Heart left ventricle (tissue), 16 donors: ENCODE data around the gene ATXN1. TPM values are rescaled to one million over a fixed set of nuclear protein-coding genes. Genes with fewer than 3 reads are reported as not detected.

ENCODE experiments used
- ATAC-seq, 4 donors: fragments of 200-7000 bp; cut with Tn5 transposase; one replicate each; pipeline ENCODE4 v1.9.1; 2020 to 2022; ENCODE audit warnings: moderate library complexity in 4 of 4, mild to moderate bottlenecking in 3 of 4, moderate number of reproducible peaks in 1 of 4
- DNase-seq, 5 donors: peaks; one replicate each; pipeline ENCODE4 v3.0.0-alpha.2; 2020
- H3K27ac ChIP-seq, 12 donors: fragments of 200-600 bp; sonication (generic) in 4 of 12; one replicate each; pipeline versions ENCODE4 v1.5.0 to v1.8.0; 2016 to 2022; ENCODE audit warnings: mild to moderate bottlenecking in 2 of 12
- H3K27me3 ChIP-seq, 9 donors: fragments of 200-600 bp; sonication (generic) in 2 of 9; one replicate each; pipeline versions ENCODE4 v1.5.1 to v1.8.0; 2016 to 2022; ENCODE audit warnings: mild to moderate bottlenecking in 3 of 9
- H3K36me3 ChIP-seq, 9 donors: fragments of 200-600 bp; sonication (generic) in 2 of 9; one replicate each; pipeline versions ENCODE4 v1.5.0 to v1.8.0; 2018 to 2022; ENCODE audit warnings: mild to moderate bottlenecking in 2 of 9
- H3K4me1 ChIP-seq, 12 donors: fragments of 200-600 bp; sonication (generic) in 4 of 12; one replicate each; pipeline versions ENCODE4 v1.5.0 to v1.8.0; 2016 to 2022; ENCODE audit warnings: mild to moderate bottlenecking in 3 of 12
- H3K4me3 ChIP-seq, 12 donors: fragments of 200-600 bp; sonication (generic) in 4 of 12; one replicate each; pipeline versions ENCODE4 v1.5.0 to v1.8.0; 2017 to 2022; ENCODE audit warnings: mild to moderate bottlenecking in 9 of 12, moderate library complexity in 4 of 12
- H3K9me3 ChIP-seq, 12 donors: fragments of 200-600 bp; sonication (generic) in 4 of 12; one replicate each; pipeline versions ENCODE4 v1.5.0 to v1.8.0; 2016 to 2022; ENCODE audit warnings: mild to moderate bottlenecking in 1 of 12
- CTCF ChIP-seq, 12 donors: fragments of 200-600 bp; sonication (generic) in 4 of 12; IDR thresholded peaks; one replicate each; pipeline versions ENCODE4 v1.5.0 to v1.8.0; 2018 to 2022; ENCODE audit warnings: antibody characterized with exemption in 12 of 12, mild to moderate bottlenecking in 5 of 12
- POLR2A ChIP-seq, 2 donors: fragments of 450-650 bp; IDR thresholded peaks; one replicate each; pipeline ENCODE4 v1.6.1; 2017; ENCODE audit warnings: antibody characterized with exemption in 2 of 2, mild to moderate bottlenecking in 2 of 2, moderate library complexity in 2 of 2
- whole genome bisulfite sequencing, 4 donors: extraction: QIAGEN DNeasy Blood & Tissue Kit in 2 of 4; methylation state at CpG; one replicate each; pipeline versions ENCODE4 v1.1.5 to v1.1.7; 2013 to 2018; 5-methylcytosine and 5-hydroxymethylcytosine counted together
- intact Hi-C, 10 donors: fragments of 100-400 bp; cut with DNase I; formaldehyde crosslinking; loops; one replicate each; pipeline versions ENCODE4 v1.11.1 to v1.14.2; 2022
- polyA plus RNA-seq, 2 donors: library from polyadenylated mRNA; stranded (reverse); fragments of 200-250 nt; gene quantifications; one replicate each; pipeline ENCODE4 v1.2.3, GENCODE V29; 2013
- total RNA-seq, 9 donors: library from RNA; depleted of rRNA in 2 of 9; stranded (reverse); fragments of >200 nt in 2 of 9; fragmentation: NEBNext Ultra II Directional in 3 of 9; extraction: Animal tissue kit (Norgen Biotek cat#: 25700) in 3 of 9; gene quantifications; one replicate each; pipeline versions ENCODE4 v1.1.0 to v1.2.4, GENCODE V29; 2016 to 2023
- donor health status: ischemic (EF 13 %, LVEDD 7.1; RV severe dilation, severe dysfunction).
- donor health status: healthy with polysubstance abuse.
- donor health status: DM: no; HTN: yes; CAD: no.
- donor health status: DM: no; HTN: no; CAD: no.
- donor health status: ischemic (EF 25% LVEDD 6.9; RV normal size, moderate dysfunction).
- donor health status: ischemic (EF 25% LVEDD 5.7; RV mildly dilated, moderate dysfunction).
- donor health status: healthy.
- donor health status: DM: yes; HTN: yes; CAD: no.
- donor health status: ischemic (EF 35%, LVEDD 5.7; RV mildly dilated, moderate dysfunction).
- donor health status: nonischemic (EF 11% LVEDD 7.7; RV severe dilation, severe dysfunction).
- donor health status: DM: yes; HTN: yes; CAD: no.
- donor health status: PGD.
- donor health status: ischemic (EF 29% LVEDD 5.4; RV normal size, mild dysfunction).
- donor health status: nonischemic (EF 23%, LVEDD 6.1; RV moderate dilation, normal function).

Gene ATXN1
- total and polyA plus RNA-seq, 11 donors = 8.7 to 51.8 (median 36.0) TPM

- no peak overlapping the region for H3K27ac ChIP-seq
- peaks cover 0 to 6% (median 0%) of the 10 kb centered on the region in 9 donors for H3K36me3 ChIP-seq
- 89 to 98% (median 94%) methylated on average over 6 of the region's 6 CpGs for WGBS, 4 donors
- ATAC-seq (peak in 1 of 4 donors; percentile 31), DNase-seq (no peak)
- no peak overlapping the region for H3K4me3 ChIP-seq
- H3K27me3 ChIP-seq = no peaks in the 10 kb centered on the region
- no peaks in the 10 kb centered on the region for H3K9me3 ChIP-seq
- intact Hi-C loops = no loop called here
- TF ChIP-seq POLR2A (IDR thresholded peaks at IDR 0.05) (no peak), CTCF (IDR thresholded peaks at IDR 0.05) (no peak)
- peaks cover 0 to 5% (median under 1%) of the 10 kb centered on the region in 12 donors for H3K4me1 ChIP-seq
These were observed 449.5 kb downstream of the ATXN1 start for GRCh38 chr6:16311763-16312162.

GRCh38 chr6:16306334-16306733, 454.9 kb downstream of the ATXN1 start:
- H3K9me3 ChIP-seq = no peaks in the 10 kb centered on the region
- H3K36me3 ChIP-seq = peaks cover 0 to 38% (median 12%) of the 10 kb centered on the region in 9 donors
- no peak overlapping the region for H3K4me3 ChIP-seq
- intact Hi-C loops = no loop called here
- 88 to 92% (median 91%) methylated on average over 20 of the region's 20 CpGs for whole genome bisulfite sequencing, 4 donors
- no peaks in the 10 kb centered on the region for H3K27me3 ChIP-seq
- ATAC-seq (no peak), DNase-seq (no peak)
- no peak for TF ChIP-seq POLR2A (IDR thresholded peaks at IDR 0.05)
- TF ChIP-seq CTCF (IDR thresholded peaks at IDR 0.05) = no peak
- H3K27ac ChIP-seq = no peak overlapping the region
- peaks cover 0 to 9% (median 0%) of the 10 kb centered on the region in 12 donors for H3K4me1 ChIP-seq

GRCh38 chr6:16305788-16306187, 455.5 kb downstream of the ATXN1 start:
- Histone ChIP-seq H3K4me3 (no peak overlapping the region), H3K4me1 (peaks cover 0 to 9% (median 0%) of the 10 kb centered on the region in 12 donors), H3K9me3 (no peaks in the 10 kb centered on the region), H3K36me3 (peaks cover 0 to 40% (median 12%) of the 10 kb centered on the region in 9 donors), H3K27ac (no peak overlapping the region), H3K27me3 (no peaks in the 10 kb centered on the region)
- TF ChIP-seq CTCF (IDR thresholded peaks at IDR 0.05) (no peak), POLR2A (IDR thresholded peaks at IDR 0.05) (no peak)
- ATAC-seq (no peak), DNase-seq (no peak)
- intact Hi-C loops = no loop called here
- 78 to 88% (median 86%) methylated on average over 19 of the region's 19 CpGs for WGBS, 4 donors

- Histone ChIP-seq H3K4me1 (peaks cover 0 to 9% (median 0%) of the 10 kb centered on the region in 12 donors), H3K27ac (no peak overlapping the region), H3K4me3 (no peak overlapping the region), H3K9me3 (no peaks in the 10 kb centered on the region), H3K36me3 (peaks cover 0 to 40% (median 12%) of the 10 kb centered on the region in 9 donors), H3K27me3 (no peaks in the 10 kb centered on the region)
- no peak for TF ChIP-seq POLR2A (IDR thresholded peaks at IDR 0.05)
- no peak for TF ChIP-seq CTCF (IDR thresholded peaks at IDR 0.05)
- no peak for ATAC-seq
- DNase-seq = no peak
- intact Hi-C loops = no loop called here
- 78 to 83% (median 80%) methylated on average over 7 of the region's 7 CpGs for WGBS, 4 donors
These were observed 456.0 kb downstream of the ATXN1 start for GRCh38 chr6:16305246-16305725.
